GM12878 (cell line): ENCODE results near the gene SLC39A11. TPM values are rescaled to one million over a fixed set of nuclear protein-coding genes. Genes with fewer than 3 reads are reported as not detected.

ENCODE experiments used
- ATAC-seq: fragments of 200-7000 bp; cut with Tn5 transposase; 3 replicates; pipeline ENCODE4 v1.9.1; 2020; ENCODE audit warnings: mild to moderate bottlenecking, moderate library complexity
- BruUV-seq: library from RNA; stranded (reverse); fragments of 400-500 nt; replicated peaks from 2 replicates; lab custom pipeline; 2021; lab: Mats Ljungman, UMichigan
- CTCF ChIA-PET: fragments of 300-600 bp; sonication (Branson Sonifier 250); formaldehyde crosslinking; extraction: SDS; loops from one replicate; lab custom pipeline; 2021; ENCODE audit warnings: inconsistent platforms; lab: Yijun Ruan, JAX
- POLR2A ChIA-PET: fragments of 350-600 bp; formaldehyde crosslinking; extraction: SDS; loops from one replicate; lab custom pipeline; 2021; ENCODE audit warnings: inconsistent platforms; lab: Charles Lee
- RAD21 ChIA-PET: fragments of 300-600 bp; sonication (Branson Sonifier 250); formaldehyde crosslinking; loops from one replicate; lab custom pipeline; 2023; ENCODE audit warnings: antibody characterized with exemption; ENCODE audit not compliant: unreplicated experiment; lab: Charles Lee
- SMC1A ChIA-PET: fragments of 300-600 bp; sonication (Branson Sonifier 250); formaldehyde crosslinking; loops from one replicate; lab custom pipeline; 2023; ENCODE audit not compliant: unreplicated experiment, uncharacterized antibody; lab: Charles Lee
- DNase-seq: peaks from one replicate; pipeline ENCODE4 v3.0.0-alpha.2; 2011; ENCODE audit warnings: low read depth, low spot score
- FAIRE-seq: peaks from 3 replicates; lab custom pipeline; 2011; peaks lifted over from hg19 to GRCh38; lab: Jason Lieb, UNC
- H2AFZ ChIP-seq: 2 replicates; pipeline ENCODE4 v1.6.0; 2011; ENCODE audit warnings: low read depth, low read length, control low read depth; ENCODE audit not compliant: control insufficient read depth
- H3K27ac ChIP-seq: 2 replicates; pipeline ENCODE4 v1.5.1; 2011; ENCODE audit warnings: control low read depth; ENCODE audit not compliant: control insufficient read depth, insufficient read depth
- H3K27me3 ChIP-seq, 2 experiments: replicated peaks in 1 of 2; 2 replicates each; pipeline versions ENCODE4 v1.6.0 to v1.6.1; 2011; ENCODE audit warnings: low read length in 1 of 2; ENCODE audit not compliant: control insufficient read depth in 2 of 2, insufficient read depth in 2 of 2
- H3K36me3 ChIP-seq, 2 experiments: 2 replicates each; pipeline ENCODE4 v1.5.1; 2011; ENCODE audit warnings: low read length in 1 of 2; ENCODE audit not compliant: control insufficient read depth in 2 of 2, insufficient read depth in 2 of 2
- H3K4me1 ChIP-seq: 2 replicates; pipeline ENCODE4 v1.6.1; 2011; ENCODE audit warnings: mild to moderate bottlenecking, low read length, moderate library complexity, mixed read lengths; ENCODE audit not compliant: control insufficient read depth, insufficient read depth
- H3K4me2 ChIP-seq: 2 replicates; pipeline ENCODE4 v1.6.0; 2011; ENCODE audit warnings: control low read depth; ENCODE audit not compliant: control insufficient read depth, insufficient read depth
- H3K4me3 ChIP-seq: fragments of 200-600 bp; sonication (generic); 2 replicates; pipeline ENCODE4 v1.5.1; 2016
- H3K79me2 ChIP-seq: 2 replicates; pipeline ENCODE4 v1.6.0; 2011; ENCODE audit warnings: low read length; ENCODE audit not compliant: control insufficient read depth, insufficient read depth
- H3K9ac ChIP-seq: 2 replicates; pipeline ENCODE4 v1.8.0; 2011; ENCODE audit warnings: low read length, control low read depth, mixed read lengths; ENCODE audit not compliant: control insufficient read depth, insufficient read depth
- H3K9me3 ChIP-seq: replicated peaks from 3 replicates; pipeline ENCODE4 v1.5.1; 2011; ENCODE audit warnings: mild to moderate bottlenecking, low read length; ENCODE audit not compliant: control insufficient read depth, insufficient read depth
- H4K20me1 ChIP-seq: 2 replicates; pipeline ENCODE4 v1.6.0; 2011; ENCODE audit not compliant: control insufficient read depth, insufficient read depth
- BMI1 ChIP-seq: fragments of 450-650 bp; IDR thresholded peaks from 2 replicates; pipeline ENCODE4 v1.6.1; 2016; ENCODE audit warnings: mild to moderate bottlenecking, moderate library complexity, borderline replicate concordance
- CHD2 ChIP-seq: IDR thresholded peaks from 2 replicates; pipeline ENCODE4 v1.6.1; 2011; ENCODE audit warnings: low read depth, low read length, improper control_type of control experiment, borderline replicate concordance
- CREB1 ChIP-seq: IDR thresholded peaks from 2 replicates; pipeline ENCODE4 v1.6.1; 2012; ENCODE audit warnings: low read depth, mild to moderate bottlenecking, inconsistent platforms
- HDAC2 ChIP-seq: fragments of 200-600 bp; sonication (generic); IDR thresholded peaks from 2 replicates; pipeline ENCODE4 v1.6.1; 2017
- HDGF ChIP-seq: fragments of 450-650 bp; IDR thresholded peaks from 2 replicates; pipeline ENCODE4 v1.6.1; 2016; ENCODE audit warnings: antibody characterized with exemption
- JUNB ChIP-seq: IDR thresholded peaks from 2 replicates; pipeline ENCODE4 v1.6.1; 2016; ENCODE audit warnings: antibody characterized with exemption, mild to moderate bottlenecking
- LARP7 ChIP-seq: fragments of 450-650 bp; IDR thresholded peaks from 2 replicates; pipeline ENCODE4 v1.6.1; 2017; ENCODE audit warnings: mild to moderate bottlenecking
- NRF1 ChIP-seq: conservative IDR thresholded peaks from 2 replicates; pipeline ENCODE4 v1.6.1; 2011; ENCODE audit warnings: mild to moderate bottlenecking, low read depth, low read length, improper control_type of control experiment
- PAX5 ChIP-seq: IDR thresholded peaks from 2 replicates; pipeline ENCODE4 v1.6.1; 2011; ENCODE audit warnings: low read depth, low read length, borderline replicate concordance
- POU2F2 ChIP-seq: IDR thresholded peaks from 3 replicates; pipeline ENCODE4 v1.6.1; 2011; ENCODE audit warnings: low read depth, mild to moderate bottlenecking, low read length, borderline replicate concordance
- TCF12 ChIP-seq: IDR thresholded peaks from 2 replicates; pipeline ENCODE4 v1.6.1; 2011; ENCODE audit warnings: low read depth, mild to moderate bottlenecking, low read length
- YBX1 ChIP-seq: fragments of 450-650 bp; IDR thresholded peaks from 2 replicates; pipeline ENCODE4 v1.6.1; 2016; ENCODE audit warnings: antibody characterized with exemption
- ZNF24 ChIP-seq: fragments of 450-650 bp; IDR thresholded peaks from 2 replicates; pipeline ENCODE4 v1.6.1; 2017; ENCODE audit warnings: antibody characterized with exemption, mild to moderate bottlenecking
- WGBS: methylation state at CpG from one replicate; pipeline ENCODE4 v1.1.6; 2016; ENCODE audit warnings: low lambda C conversion rate; ENCODE audit not compliant: insufficient replicate concordance, insufficient coverage; ENCODE audit errors: missing lambda C conversion rate; 5-methylcytosine and 5-hydroxymethylcytosine counted together
- in situ Hi-C: fragments of 300-500 bp; cut with MboI; formaldehyde crosslinking; loops from 9 replicates; pipeline ENCODE4 v1.14.3; 2018; ENCODE audit warnings: mixed read lengths
- intact Hi-C: fragments of 100-400 bp; cut with micrococcal nuclease; formaldehyde crosslinking; loops from one replicate; pipeline ENCODE4 v1.14.2; 2022; ENCODE audit not compliant: unreplicated experiment
- polyA plus RNA-seq, 11 experiments: library from polyadenylated mRNA; depleted of rRNA in 4 of 11; unstranded in 6 of 11; stranded (reverse) in 5 of 11; fragments of >200 nt; fragmentation: Nextera tagmentation in 4 of 11; fragmentation: Illumina TruSeq in 1 of 11; extraction: Ambion mirVana in 4 of 11; extraction: Trizol in 1 of 11; gene quantifications; 1 replicate in 1 of 11; 2 replicates in 10 of 11; pipeline versions ENCODE4 v1.2.1 to v1.2.3, GENCODE V29; 2011 to 2016; ENCODE audit warnings: inconsistent platforms in 2 of 11, missing spikeins in 2 of 11, low read depth in 1 of 11
- total RNA-seq, 4 experiments: library from RNA; depleted of rRNA in 3 of 4; stranded (reverse); fragments of >200 nt in 3 of 4; fragmentation: Illumina TruSeq in 1 of 4; extraction: Trizol in 1 of 4; gene quantifications; 2 replicates each; pipeline versions ENCODE4 v1.2.1 to v1.2.3, GENCODE V29; 2013 to 2021
- TF ChIP-seq, protein P1 (sequence below): IDR thresholded peaks from 2 replicates; pipeline ENCODE4 v1.6.1; 2011; ENCODE audit warnings: mild to moderate bottlenecking, low read depth, low read length, moderate library complexity; ENCODE audit not compliant: insufficient replicate concordance
- TF ChIP-seq, protein P2 (sequence below): IDR thresholded peaks from 2 replicates; pipeline ENCODE4 v1.6.1; 2012; ENCODE audit warnings: mild to moderate bottlenecking, low read depth, low read length

The SLC39A11 gene
- total and polyA plus RNA-seq, 10 of the 15 experiments (the other 5 are each of a cell fraction or from before 2014, with no cell fraction given), result 8.6 to 23.8 (median 14.0) TPM

DNA sequence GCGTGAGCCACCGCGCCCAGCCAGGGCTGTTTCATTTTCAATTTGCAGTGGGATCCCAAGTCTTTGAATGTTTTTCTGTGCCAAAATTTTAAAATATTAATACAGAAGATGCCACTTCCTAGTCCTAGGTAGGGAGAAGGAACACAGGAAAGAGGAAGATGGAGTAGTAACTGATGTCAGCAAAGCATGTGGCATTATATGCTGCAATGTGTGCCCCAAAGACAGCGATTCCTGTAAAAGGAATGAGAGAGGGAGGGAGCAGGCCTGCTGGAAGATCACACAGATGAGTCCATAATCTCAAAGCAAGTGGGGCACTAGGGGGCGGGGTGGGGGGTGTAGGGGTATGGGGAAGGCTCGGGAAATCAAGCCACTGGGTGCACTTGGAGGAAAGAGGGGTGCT lies 48.9 kb upstream of the SLC39A11 start (continued):
- TF ChIP-seq JUNB (no peak), HDGF (no peak), PAX5 (no peak), POU2F2 (no peak)
- TF ChIP-seq, protein P1, sequence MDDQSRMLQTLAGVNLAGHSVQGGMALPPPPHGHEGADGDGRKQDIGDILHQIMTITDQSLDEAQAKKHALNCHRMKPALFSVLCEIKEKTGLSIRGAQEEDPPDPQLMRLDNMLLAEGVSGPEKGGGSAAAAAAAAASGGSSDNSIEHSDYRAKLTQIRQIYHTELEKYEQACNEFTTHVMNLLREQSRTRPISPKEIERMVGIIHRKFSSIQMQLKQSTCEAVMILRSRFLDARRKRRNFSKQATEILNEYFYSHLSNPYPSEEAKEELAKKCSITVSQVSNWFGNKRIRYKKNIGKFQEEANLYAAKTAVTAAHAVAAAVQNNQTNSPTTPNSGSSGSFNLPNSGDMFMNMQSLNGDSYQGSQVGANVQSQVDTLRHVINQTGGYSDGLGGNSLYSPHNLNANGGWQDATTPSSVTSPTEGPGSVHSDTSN, result no peak
- TF ChIP-seq, protein P2, sequence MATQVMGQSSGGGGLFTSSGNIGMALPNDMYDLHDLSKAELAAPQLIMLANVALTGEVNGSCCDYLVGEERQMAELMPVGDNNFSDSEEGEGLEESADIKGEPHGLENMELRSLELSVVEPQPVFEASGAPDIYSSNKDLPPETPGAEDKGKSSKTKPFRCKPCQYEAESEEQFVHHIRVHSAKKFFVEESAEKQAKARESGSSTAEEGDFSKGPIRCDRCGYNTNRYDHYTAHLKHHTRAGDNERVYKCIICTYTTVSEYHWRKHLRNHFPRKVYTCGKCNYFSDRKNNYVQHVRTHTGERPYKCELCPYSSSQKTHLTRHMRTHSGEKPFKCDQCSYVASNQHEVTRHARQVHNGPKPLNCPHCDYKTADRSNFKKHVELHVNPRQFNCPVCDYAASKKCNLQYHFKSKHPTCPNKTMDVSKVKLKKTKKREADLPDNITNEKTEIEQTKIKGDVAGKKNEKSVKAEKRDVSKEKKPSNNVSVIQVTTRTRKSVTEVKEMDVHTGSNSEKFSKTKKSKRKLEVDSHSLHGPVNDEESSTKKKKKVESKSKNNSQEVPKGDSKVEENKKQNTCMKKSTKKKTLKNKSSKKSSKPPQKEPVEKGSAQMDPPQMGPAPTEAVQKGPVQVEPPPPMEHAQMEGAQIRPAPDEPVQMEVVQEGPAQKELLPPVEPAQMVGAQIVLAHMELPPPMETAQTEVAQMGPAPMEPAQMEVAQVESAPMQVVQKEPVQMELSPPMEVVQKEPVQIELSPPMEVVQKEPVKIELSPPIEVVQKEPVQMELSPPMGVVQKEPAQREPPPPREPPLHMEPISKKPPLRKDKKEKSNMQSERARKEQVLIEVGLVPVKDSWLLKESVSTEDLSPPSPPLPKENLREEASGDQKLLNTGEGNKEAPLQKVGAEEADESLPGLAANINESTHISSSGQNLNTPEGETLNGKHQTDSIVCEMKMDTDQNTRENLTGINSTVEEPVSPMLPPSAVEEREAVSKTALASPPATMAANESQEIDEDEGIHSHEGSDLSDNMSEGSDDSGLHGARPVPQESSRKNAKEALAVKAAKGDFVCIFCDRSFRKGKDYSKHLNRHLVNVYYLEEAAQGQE, result no peak

DNA sequence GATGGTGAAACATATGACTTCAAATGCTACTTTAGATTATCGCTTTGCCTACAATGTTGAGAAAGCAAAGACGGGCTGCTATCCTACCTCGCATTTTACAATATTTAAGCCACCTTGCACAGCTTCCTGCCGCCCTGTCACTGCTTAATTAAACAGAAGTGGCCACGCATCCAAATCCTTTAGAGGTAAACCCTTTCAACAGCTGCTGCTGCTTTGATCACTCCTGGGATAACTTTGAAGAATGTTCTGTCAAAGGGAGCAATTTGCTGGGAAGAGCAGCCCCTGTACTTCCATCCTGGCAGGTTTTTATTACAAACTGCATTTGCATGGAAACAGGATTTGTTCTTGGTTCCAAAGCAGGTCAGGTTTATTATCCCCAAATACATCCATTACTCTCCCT lies 48.1 kb upstream of the SLC39A11 start:
- SMC1A ChIA-PET, result no interaction called here
- ATAC-seq (no peak), DNase-seq (no peak), FAIRE-seq (no peak)
- H3K9ac ChIP-seq, result no peak overlapping the region
- no TSS peak for BruUV-seq
- H3K36me3 ChIP-seq, result no peaks in the 10 kb centered on the region
- no peak overlapping the region for H2AFZ ChIP-seq
- H4K20me1 ChIP-seq, result no peaks in the 10 kb centered on the region
- TF ChIP-seq LARP7 (no peak), YBX1 (no peak), BMI1 (no peak), ZNF24 (no peak), HDAC2 (no peak), CHD2 (no peak), TCF12 (no peak), CREB1 (no peak), NRF1 (no peak)
- H3K4me3 ChIP-seq, result no peak overlapping the region
- in situ Hi-C loops, result no loop called here
- RAD21 ChIA-PET, result interaction anchor here (0.8 kb wide), 1 partner anchor 413 kb away, joined by 4 read pairs; no protein-coding TSS in a partner anchor
- no peak overlapping the region for H3K27ac ChIP-seq
- intact Hi-C loops, result no loop called here
- peaks cover 6% of the 10 kb centered on the region; the same call in 1 of the 3 replicates for H3K9me3 ChIP-seq
- CTCF ChIA-PET, result interaction anchor here (1.2 kb wide), 1 partner anchor 413 kb away, joined by 6 read pairs; no protein-coding TSS in a partner anchor
- H3K79me2 ChIP-seq, result no peaks in the 10 kb centered on the region
- H3K4me2 ChIP-seq, result no peak overlapping the region
- no peaks in the 10 kb centered on the region for H3K4me1 ChIP-seq
- POLR2A ChIA-PET, result no interaction called here
- no peaks in the 10 kb centered on the region for H3K27me3 ChIP-seq
- WGBS, result 36% methylated on average over 5 of the region's 5 CpGs
